LNCaP clone FGC (cell line): ENCODE measurements around the gene NRP2.

ENCODE experiments used
- DNase-seq: peaks from one replicate; pipeline ENCODE4 v3.0.0-alpha.2; 2011; ENCODE audit warnings: low read depth
- H3K4me3 ChIP-seq: 2 replicates; pipeline ENCODE4 v1.5.1; 2011; ENCODE audit warnings: mild to moderate bottlenecking, low read depth, low read length, control low read depth
- CTCF ChIP-seq: IDR thresholded peaks from 2 replicates; pipeline ENCODE4 v1.5.1; 2012; ENCODE audit warnings: mild to moderate bottlenecking; ENCODE audit not compliant: control insufficient read depth, insufficient read depth; ENCODE audit errors: extremely low read depth

The NRP2 gene

GRCh38 chr2:205730191-205730590 is 47.9 kb downstream of the NRP2 start:
- H3K4me3 ChIP-seq: no peak overlapping the region
- TF ChIP-seq CTCF: no peak
- DNase-seq: no peak

DNA sequence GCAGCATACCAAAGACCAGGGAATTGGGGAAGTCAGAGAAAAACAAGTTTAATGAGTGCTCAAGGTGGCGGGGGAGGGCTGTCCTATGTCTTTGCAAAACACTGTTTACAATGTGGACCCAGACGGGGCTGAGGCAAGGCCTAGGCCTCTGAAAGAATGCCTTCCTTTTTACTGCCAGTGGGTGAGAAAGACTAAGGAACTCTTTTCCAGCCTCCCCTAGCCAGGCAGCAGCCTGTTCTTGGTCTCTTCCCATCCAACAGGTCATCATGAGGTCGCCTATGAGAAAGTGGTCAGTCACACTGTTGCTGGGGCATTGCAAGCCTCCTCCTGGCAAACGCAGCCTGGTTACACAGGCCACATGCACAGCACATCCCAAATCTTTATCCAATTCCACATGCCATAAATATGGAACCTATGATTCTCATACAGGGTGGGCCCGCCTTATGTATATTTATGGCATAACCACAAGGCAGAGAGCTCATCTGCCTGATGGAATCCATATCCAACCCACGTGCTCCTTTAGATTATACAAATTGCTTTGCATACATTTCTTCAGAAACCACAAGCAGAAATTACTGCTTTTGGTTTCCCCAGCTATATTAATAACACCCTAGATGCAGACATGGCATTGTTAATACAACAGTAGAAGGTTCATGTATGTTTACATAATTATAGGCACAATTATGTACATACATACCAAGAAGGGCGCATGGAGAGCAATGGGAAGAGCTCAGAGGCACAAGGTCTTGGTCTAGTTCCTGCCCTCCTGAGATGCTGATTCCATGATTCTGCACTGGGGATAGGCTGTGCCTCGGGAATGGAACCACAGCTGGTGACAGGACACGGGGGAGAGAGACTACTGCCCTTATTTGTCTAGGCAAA is 48.6 kb downstream of the NRP2 start:
- TF ChIP-seq CTCF: no peak
- no peak for DNase-seq
- no peak overlapping the region for H3K4me3 ChIP-seq

DNA sequence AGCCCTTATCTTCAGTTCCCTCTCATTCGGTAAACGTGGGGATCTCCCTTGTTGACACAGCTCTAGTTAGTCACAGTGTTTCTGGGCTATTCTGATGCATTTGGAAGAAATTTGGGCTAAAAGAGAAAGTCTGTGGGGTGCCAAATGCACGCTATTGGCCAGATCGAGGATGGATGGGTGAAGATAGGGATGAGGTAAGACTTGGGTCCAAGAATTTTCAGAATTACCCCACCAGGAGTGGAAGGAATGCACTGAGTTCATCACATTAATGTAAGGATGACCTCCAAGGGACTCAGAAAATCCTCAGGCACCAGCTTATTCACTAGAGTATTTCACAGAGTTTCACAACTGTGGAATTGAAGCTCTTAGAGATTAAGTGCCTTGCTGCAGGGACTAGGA is 49.3 kb downstream of the NRP2 start:
- no peak overlapping the region for H3K4me3 ChIP-seq
- no peak for DNase-seq
- TF ChIP-seq CTCF: no peak

DNA sequence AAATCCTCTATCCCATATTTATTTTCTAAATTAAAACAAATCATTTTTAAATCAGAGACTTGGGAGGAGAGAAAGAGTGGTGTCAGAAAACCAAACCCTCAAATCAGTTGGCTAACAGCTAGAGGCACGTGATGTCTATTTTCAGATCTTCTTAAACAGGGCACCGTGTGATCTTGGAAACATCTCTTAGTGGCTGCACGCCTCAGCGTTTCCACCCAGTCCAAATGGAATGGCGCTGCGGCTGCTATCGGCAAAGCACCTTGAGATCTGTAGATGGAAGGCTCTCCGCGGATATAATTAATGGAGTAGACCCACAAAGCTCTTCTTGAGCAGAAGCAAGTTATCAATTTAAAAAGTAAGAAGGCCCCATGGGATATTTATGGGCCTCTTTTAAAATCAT is 50.0 kb downstream of the NRP2 start:
- DNase-seq: no peak
- H3K4me3 ChIP-seq: no peak overlapping the region
- TF ChIP-seq CTCF: no peak

GRCh38 chr2:205733082-205733481 is 50.8 kb downstream of the NRP2 start:
- DNase-seq: no peak
- H3K4me3 ChIP-seq: no peak overlapping the region
- TF ChIP-seq CTCF: no peak

DNA sequence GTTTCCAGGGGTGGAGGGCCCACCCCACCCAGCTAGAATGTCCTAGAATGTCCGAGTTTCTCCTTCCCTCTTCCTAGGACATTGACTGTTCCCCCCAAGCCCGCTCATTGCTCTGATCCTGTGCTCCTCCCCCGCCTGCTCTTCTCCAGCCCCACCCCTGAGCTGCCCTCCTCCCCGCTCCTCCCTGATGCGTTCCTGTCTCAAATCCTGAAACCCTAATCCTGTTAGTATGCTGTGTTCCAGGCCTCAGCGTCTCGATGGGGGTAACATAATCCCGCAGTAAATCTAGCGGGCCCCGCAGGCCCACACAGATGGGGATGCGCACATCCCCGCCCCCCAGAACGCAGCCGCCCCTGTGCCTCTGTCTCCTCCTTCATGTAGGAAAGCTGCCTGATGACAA is 51.3 kb downstream of the NRP2 start:
- H3K4me3 ChIP-seq: no peak overlapping the region
- DNase-seq: no peak
- TF ChIP-seq CTCF: no peak
